ENCODE measurements around the gene PHYHD1. TPM values are rescaled to one million over a fixed set of nuclear protein-coding genes. Genes with fewer than 3 reads are reported as not detected.

PHYHD1 gene
- total and polyA plus RNA-seq, 2 of the 13 experiments (the other 11 are each of a cell fraction or from before 2014, with no cell fraction given): 10.6 to 25.3 TPM

DNA sequence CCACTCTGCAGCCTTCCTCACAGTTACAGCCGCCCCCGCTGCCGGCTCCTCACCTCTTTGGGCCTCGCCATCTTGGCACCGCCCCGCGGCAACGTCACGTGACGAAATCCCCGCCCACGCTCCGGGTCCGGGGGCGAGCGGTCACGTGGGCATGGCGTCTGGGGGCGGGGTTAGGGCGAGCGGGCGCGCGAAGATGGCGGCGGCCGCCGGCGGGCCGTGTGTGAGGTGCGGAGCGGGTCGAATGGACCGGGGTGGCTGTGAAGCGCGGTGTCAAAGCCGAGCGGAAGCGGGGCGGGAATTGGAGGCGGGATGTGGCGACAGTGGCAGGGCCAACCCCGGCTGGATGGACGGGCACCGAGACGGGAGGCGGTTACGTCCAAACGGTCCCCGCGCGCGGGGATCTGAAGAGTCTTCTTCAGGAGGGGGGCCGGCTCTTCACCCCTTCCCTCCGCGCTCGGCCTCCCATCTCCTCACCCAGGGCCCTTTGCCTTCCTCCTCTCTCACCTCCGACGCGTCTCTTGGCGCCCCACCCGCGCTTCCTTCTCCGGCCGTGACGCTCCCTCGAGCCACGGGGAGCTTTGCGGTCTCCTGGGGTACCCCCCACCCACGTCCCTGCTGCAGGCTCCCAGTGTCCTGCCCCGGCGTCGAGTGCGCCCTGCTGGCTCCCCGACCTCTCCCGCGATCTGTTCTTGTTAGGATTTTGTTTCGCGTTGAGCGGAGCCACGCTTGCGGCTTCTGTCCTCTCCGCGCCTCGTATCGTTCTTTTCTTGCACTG, 26.9 kb downstream of the PHYHD1 start, which contains the start of the genes DOLK and NUP188 (continued):
- TF ChIP-seq HOMEZ (CRISPR knock-in tag; IDR thresholded peaks at IDR 0.05; ENCODE audit: low read depth): no peak
- no peak for TF ChIP-seq TSC22D2 (CRISPR knock-in tag; IDR thresholded peaks at IDR 0.05; ENCODE audit: borderline replicate concordance)
- TF ChIP-seq SNAPC2 (CRISPR knock-in tag; IDR thresholded peaks at IDR 0.05): no peak
- TF ChIP-seq, protein P1, sequence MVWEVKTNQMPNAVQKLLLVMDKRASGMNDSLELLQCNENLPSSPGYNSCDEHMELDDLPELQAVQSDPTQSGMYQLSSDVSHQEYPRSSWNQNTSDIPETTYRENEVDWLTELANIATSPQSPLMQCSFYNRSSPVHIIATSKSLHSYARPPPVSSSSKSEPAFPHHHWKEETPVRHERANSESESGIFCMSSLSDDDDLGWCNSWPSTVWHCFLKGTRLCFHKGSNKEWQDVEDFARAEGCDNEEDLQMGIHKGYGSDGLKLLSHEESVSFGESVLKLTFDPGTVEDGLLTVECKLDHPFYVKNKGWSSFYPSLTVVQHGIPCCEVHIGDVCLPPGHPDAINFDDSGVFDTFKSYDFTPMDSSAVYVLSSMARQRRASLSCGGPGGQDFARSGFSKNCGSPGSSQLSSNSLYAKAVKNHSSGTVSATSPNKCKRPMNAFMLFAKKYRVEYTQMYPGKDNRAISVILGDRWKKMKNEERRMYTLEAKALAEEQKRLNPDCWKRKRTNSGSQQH (CRISPR knock-in tag; IDR thresholded peaks at IDR 0.05; ENCODE audit: low read depth): 0 out of 2 replicates have a peak, but pooled peaks have one; percentile 21
- no peak for TF ChIP-seq ZNF530 (CRISPR knock-in tag; IDR thresholded peaks at IDR 0.05; ENCODE audit: low read depth)
- TF ChIP-seq ZMAT3 (CRISPR knock-in tag; conservative IDR thresholded peaks at IDR 0.05): peak; percentile 93
- TF ChIP-seq ZFP36 (IDR thresholded peaks at IDR 0.05; ENCODE audit: borderline replicate concordance, low read depth, low read length, partially characterized antibody): no peak
- TF ChIP-seq ZNF234 (CRISPR knock-in tag; conservative IDR thresholded peaks at IDR 0.05): no peak
- TF ChIP-seq, protein P2, sequence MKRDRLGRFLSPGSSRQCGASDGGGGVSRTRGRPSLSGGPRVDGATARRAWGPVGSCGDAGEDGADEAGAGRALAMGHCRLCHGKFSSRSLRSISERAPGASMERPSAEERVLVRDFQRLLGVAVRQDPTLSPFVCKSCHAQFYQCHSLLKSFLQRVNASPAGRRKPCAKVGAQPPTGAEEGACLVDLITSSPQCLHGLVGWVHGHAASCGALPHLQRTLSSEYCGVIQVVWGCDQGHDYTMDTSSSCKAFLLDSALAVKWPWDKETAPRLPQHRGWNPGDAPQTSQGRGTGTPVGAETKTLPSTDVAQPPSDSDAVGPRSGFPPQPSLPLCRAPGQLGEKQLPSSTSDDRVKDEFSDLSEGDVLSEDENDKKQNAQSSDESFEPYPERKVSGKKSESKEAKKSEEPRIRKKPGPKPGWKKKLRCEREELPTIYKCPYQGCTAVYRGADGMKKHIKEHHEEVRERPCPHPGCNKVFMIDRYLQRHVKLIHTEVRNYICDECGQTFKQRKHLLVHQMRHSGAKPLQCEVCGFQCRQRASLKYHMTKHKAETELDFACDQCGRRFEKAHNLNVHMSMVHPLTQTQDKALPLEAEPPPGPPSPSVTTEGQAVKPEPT (CRISPR knock-in tag; IDR thresholded peaks at IDR 0.05; ENCODE audit: low read depth): 0 out of 2 replicates have a peak, but pooled peaks have one; percentile 30
- no peak; the same call in 1 of the 2 replicates for TF ChIP-seq ZKSCAN8 (CRISPR knock-in tag; IDR thresholded peaks at IDR 0.05; ENCODE audit: borderline replicate concordance)
- TF ChIP-seq MXD3 (CRISPR knock-in tag; IDR thresholded peaks at IDR 0.05): 0 out of 2 replicates have a peak, but pooled peaks have one; percentile 87
- TF ChIP-seq MLLT10 (CRISPR knock-in tag; IDR thresholded peaks at IDR 0.05): no peak
- TF ChIP-seq IRX3 (CRISPR knock-in tag; IDR thresholded peaks at IDR 0.05; ENCODE audit: borderline replicate concordance, low read depth): peak; percentile 43; the same call in 1 of the 2 replicates
- peak; percentile 64; the same call in 1 of the 2 replicates for TF ChIP-seq GATA4 (IDR thresholded peaks at IDR 0.05; ENCODE audit: borderline replicate concordance, low read depth)
- TF ChIP-seq NFYB (CRISPR knock-in tag; IDR thresholded peaks at IDR 0.05): peak; percentile 57
- TF ChIP-seq ZNF350 (CRISPR knock-in tag; IDR thresholded peaks at IDR 0.05; ENCODE audit: borderline replicate concordance, low read depth): peak; percentile 51; the same call in 1 of the 2 replicates
- no peak for TF ChIP-seq ZNF737 (CRISPR knock-in tag; IDR thresholded peaks at IDR 0.05; ENCODE audit: borderline replicate concordance)
- peak; percentile 65; the same call in 1 of the 2 replicates for TF ChIP-seq ZNF788 (CRISPR knock-in tag; IDR thresholded peaks at IDR 0.05; ENCODE audit: borderline replicate concordance)
- TF ChIP-seq ARNT (IDR thresholded peaks at IDR 0.05): no peak
- TF ChIP-seq ZNF263 (CRISPR knock-in tag; IDR thresholded peaks at IDR 0.05): no peak
- TF ChIP-seq ISX (CRISPR knock-in tag; conservative IDR thresholded peaks at IDR 0.05): no peak
- TF ChIP-seq, protein P3, sequence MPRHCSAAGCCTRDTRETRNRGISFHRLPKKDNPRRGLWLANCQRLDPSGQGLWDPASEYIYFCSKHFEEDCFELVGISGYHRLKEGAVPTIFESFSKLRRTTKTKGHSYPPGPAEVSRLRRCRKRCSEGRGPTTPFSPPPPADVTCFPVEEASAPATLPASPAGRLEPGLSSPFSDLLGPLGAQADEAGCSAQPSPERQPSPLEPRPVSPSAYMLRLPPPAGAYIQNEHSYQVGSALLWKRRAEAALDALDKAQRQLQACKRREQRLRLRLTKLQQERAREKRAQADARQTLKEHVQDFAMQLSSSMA (CRISPR knock-in tag; IDR thresholded peaks at IDR 0.05): peak; percentile 85; the same call in 1 of the 2 replicates
- no peak for TF ChIP-seq ADNP (CRISPR knock-in tag; IDR thresholded peaks at IDR 0.05)
- TF ChIP-seq ZNF678 (CRISPR knock-in tag; IDR thresholded peaks at IDR 0.05): no peak
